MCF 10A (cell line): Measurements from ENCODE around the gene ZNF648. TPM values are rescaled to one million over a fixed set of nuclear protein-coding genes. Genes with fewer than 3 reads are reported as not detected.
"Not testable (repeated sequence)": the region's sequence is repeated elsewhere in the genome, so short reads cannot be mapped to it uniquely, and the experiment has no call there.

ENCODE experiments used
- BruUV-seq: library from RNA; stranded (reverse); fragments of 400-500 nt; replicated peaks from 2 replicates; lab custom pipeline; 2021; lab: Mats Ljungman, UMichigan
- CTCF ChIA-PET: fragments of 300-600 bp; sonication (Branson Sonifier 250); formaldehyde crosslinking; extraction: SDS; loops from one replicate; lab custom pipeline; 2021; ENCODE audit warnings: antibody characterized with exemption, inconsistent platforms; lab: Yijun Ruan, JAX
- POLR2A ChIA-PET: fragments of 300-600, 350-650 bp; sonication (Branson Sonifier 250); formaldehyde crosslinking; extraction: SDS; loops from one replicate; lab custom pipeline; 2020; ENCODE audit warnings: antibody characterized with exemption, inconsistent platforms; lab: Yijun Ruan, JAX
- DNase-seq: peaks from one replicate; pipeline ENCODE4 v3.0.0-alpha.2; 2018; ENCODE audit not compliant: unreplicated experiment
- H3K27ac Mint-ChIP-seq: one replicate; pipeline ENCODE4 v1.8.0; 2022; ENCODE audit warnings: mild to moderate bottlenecking, low read depth, mixed read lengths; ENCODE audit not compliant: unreplicated experiment
- H3K27me3 Mint-ChIP-seq: one replicate; pipeline ENCODE4 v1.8.0; 2022; ENCODE audit warnings: mixed read lengths; ENCODE audit not compliant: insufficient read depth, unreplicated experiment
- H3K36me3 Mint-ChIP-seq: one replicate; pipeline ENCODE4 v1.8.0; 2022; ENCODE audit warnings: mild to moderate bottlenecking, moderate library complexity, mixed read lengths; ENCODE audit not compliant: insufficient read depth, unreplicated experiment
- H3K4me1 Mint-ChIP-seq: one replicate; pipeline ENCODE4 v1.8.0; 2022; ENCODE audit warnings: mixed read lengths; ENCODE audit not compliant: insufficient read depth, unreplicated experiment
- H3K4me3 Mint-ChIP-seq: one replicate; pipeline ENCODE4 v1.8.0; 2022; ENCODE audit warnings: mild to moderate bottlenecking, moderate library complexity, mixed read lengths; ENCODE audit not compliant: unreplicated experiment
- H3K9me3 Mint-ChIP-seq: one replicate; pipeline ENCODE4 v1.8.0; 2022; ENCODE audit warnings: mixed read lengths; ENCODE audit not compliant: unreplicated experiment
- intact Hi-C: fragments of 100-400 bp; cut with micrococcal nuclease; formaldehyde crosslinking; loops from 2 replicates; pipeline ENCODE4 v1.14.1; 2022
- total RNA-seq: library from RNA; stranded (reverse); gene quantifications from 2 replicates; pipeline ENCODE4 v1.2.3, GENCODE V29; 2022
- TF ChIP-seq, protein P1 (sequence below): fragments of 200-600 bp; IDR thresholded peaks from one replicate; pipeline ENCODE4 v1.8.0; 2022; ENCODE audit warnings: antibody characterized with exemption, mild to moderate bottlenecking; ENCODE audit not compliant: unreplicated experiment

The ZNF648 gene
- total RNA-seq, 1 experiment from 2014 or later: not detected

DNA sequence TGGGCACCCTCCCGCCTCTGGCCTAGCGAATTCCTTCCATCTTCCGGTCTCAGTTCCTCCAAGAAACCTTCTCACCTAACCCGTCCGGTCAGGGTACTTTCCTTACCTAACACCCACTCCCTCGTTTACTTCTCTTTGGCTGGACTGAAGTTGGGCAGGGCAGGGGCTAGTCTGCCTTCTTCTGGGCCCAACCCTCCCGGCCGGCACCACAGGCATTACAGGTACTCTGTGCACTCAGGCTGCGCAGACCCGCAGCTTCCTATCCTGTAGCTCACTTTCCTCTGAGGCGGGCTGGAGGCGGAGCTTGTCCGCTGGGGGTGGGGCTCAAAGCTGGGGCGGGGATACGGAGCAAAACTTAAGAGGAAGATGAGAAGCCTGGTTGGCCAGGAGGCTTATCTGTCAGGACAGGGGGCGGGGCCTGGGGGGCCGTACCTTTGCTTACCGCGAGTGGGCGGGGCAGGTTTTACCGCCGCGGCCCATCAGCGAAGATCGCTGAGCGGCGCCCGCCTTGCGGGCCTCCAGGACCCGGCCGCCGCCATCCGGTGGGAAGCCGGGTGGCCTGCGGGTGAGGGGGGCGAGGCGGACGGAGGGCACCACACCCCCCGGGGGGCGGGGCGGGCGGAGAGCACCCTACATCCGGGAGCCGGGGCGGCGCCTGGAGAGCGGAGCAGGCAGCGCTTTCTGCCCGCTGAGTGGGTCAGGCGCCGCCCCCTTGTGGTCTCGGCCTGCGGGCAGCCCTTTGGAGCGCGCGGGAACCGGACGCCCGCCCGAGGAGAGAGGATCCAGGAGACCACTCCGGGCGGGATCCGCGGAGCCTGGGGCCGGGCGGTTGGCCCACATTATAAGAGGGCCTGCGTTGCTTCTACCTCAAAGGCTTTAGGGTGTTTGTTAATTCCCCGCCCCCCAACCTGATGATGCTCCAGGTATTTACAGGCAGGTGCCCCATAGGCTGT lies 31.9 kb downstream of the ZNF648 start:
- peaks cover 10% of the 10 kb centered on the region for H3K4me1 Mint-ChIP-seq
- intact Hi-C loops: no loop called here
- peak overlapping the region; percentile 91 for H3K27ac Mint-ChIP-seq
- H3K36me3 Mint-ChIP-seq: no peaks in the 10 kb centered on the region
- H3K9me3 Mint-ChIP-seq: no peaks in the 10 kb centered on the region
- no peaks in the 10 kb centered on the region for H3K27me3 Mint-ChIP-seq
- TF ChIP-seq, protein P1, sequence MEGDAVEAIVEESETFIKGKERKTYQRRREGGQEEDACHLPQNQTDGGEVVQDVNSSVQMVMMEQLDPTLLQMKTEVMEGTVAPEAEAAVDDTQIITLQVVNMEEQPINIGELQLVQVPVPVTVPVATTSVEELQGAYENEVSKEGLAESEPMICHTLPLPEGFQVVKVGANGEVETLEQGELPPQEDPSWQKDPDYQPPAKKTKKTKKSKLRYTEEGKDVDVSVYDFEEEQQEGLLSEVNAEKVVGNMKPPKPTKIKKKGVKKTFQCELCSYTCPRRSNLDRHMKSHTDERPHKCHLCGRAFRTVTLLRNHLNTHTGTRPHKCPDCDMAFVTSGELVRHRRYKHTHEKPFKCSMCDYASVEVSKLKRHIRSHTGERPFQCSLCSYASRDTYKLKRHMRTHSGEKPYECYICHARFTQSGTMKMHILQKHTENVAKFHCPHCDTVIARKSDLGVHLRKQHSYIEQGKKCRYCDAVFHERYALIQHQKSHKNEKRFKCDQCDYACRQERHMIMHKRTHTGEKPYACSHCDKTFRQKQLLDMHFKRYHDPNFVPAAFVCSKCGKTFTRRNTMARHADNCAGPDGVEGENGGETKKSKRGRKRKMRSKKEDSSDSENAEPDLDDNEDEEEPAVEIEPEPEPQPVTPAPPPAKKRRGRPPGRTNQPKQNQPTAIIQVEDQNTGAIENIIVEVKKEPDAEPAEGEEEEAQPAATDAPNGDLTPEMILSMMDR: peak; percentile 42
- CTCF ChIA-PET: interaction anchor here (0.5 to 2.0 kb wide), 12 partner anchors 10 to 1197 kb away, joined by 3 to 7 read pairs (median 3); no protein-coding TSS in a partner anchor
- POLR2A ChIA-PET: interaction anchor here (0.6 to 3.3 kb wide), 17 partner anchors 9 to 973 kb away, joined by 3 to 17 read pairs (median 4); no protein-coding TSS in a partner anchor
- H3K4me3 Mint-ChIP-seq: peak overlapping the region; percentile 85
- BruUV-seq: no TSS peak
- peak; percentile 99 for DNase-seq

DNA sequence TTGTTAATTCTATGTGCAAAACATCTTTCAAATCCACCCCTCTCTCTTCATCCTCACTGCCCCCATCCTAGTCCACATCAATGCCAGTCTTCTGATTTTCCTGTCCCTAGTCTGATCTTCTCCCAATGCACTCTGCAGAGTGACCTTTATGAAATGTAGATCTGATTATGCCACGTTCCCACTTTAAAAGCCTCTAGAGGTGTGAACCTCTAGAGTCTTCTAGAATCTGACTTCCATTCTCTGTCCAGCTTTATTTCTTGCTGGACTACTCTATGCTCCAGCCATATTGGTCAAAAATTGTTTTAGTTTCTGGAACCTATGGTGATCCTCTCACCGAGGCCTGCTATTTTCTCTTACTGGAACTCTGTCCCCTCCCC lies 32.5 kb downstream of the ZNF648 start:
- peaks cover 10% of the 10 kb centered on the region for H3K4me1 Mint-ChIP-seq
- ChIA-PET POLR2A (interaction anchor here (0.7 to 3.3 kb wide), 15 partner anchors 9 to 778 kb away, joined by 3 to 17 read pairs (median 4); no protein-coding TSS in a partner anchor), CTCF (interaction anchor here (0.6 to 1.8 kb wide), 11 partner anchors 11 to 844 kb away, joined by 3 to 7 read pairs (median 4); no protein-coding TSS in a partner anchor)
- no TSS peak for BruUV-seq
- DNase-seq: no peak
- H3K27me3 Mint-ChIP-seq: no peaks in the 10 kb centered on the region
- intact Hi-C loops: no loop called here
- H3K27ac Mint-ChIP-seq: peak overlapping the region; percentile 91
- TF ChIP-seq, protein P1: no peak
- peak overlapping the region; percentile 85 for H3K4me3 Mint-ChIP-seq
- no peaks in the 10 kb centered on the region for H3K36me3 Mint-ChIP-seq
- no peaks in the 10 kb centered on the region for H3K9me3 Mint-ChIP-seq

GRCh38 chr1:182015360-182015759 lies 46.2 kb downstream of the ZNF648 start:
- no peaks in the 10 kb centered on the region for H3K4me1 Mint-ChIP-seq
- peaks cover 7% of the 10 kb centered on the region for H3K9me3 Mint-ChIP-seq
- TF ChIP-seq, protein P1: no peak
- no peaks in the 10 kb centered on the region for H3K36me3 Mint-ChIP-seq
- intact Hi-C loops: no loop called here
- ChIA-PET CTCF (interaction anchor here (0.8 kb wide), 1 partner anchor 411 kb away, joined by 3 read pairs; no protein-coding TSS in a partner anchor), POLR2A (interaction anchor here (0.7 to 1.3 kb wide), 3 partner anchors 18 to 22 kb away, joined by 3 read pairs; no protein-coding TSS in a partner anchor)
- BruUV-seq: no TSS peak
- H3K4me3 Mint-ChIP-seq: no peak overlapping the region
- DNase-seq: no peak
- no peaks in the 10 kb centered on the region for H3K27me3 Mint-ChIP-seq
- no peak overlapping the region for H3K27ac Mint-ChIP-seq

DNA sequence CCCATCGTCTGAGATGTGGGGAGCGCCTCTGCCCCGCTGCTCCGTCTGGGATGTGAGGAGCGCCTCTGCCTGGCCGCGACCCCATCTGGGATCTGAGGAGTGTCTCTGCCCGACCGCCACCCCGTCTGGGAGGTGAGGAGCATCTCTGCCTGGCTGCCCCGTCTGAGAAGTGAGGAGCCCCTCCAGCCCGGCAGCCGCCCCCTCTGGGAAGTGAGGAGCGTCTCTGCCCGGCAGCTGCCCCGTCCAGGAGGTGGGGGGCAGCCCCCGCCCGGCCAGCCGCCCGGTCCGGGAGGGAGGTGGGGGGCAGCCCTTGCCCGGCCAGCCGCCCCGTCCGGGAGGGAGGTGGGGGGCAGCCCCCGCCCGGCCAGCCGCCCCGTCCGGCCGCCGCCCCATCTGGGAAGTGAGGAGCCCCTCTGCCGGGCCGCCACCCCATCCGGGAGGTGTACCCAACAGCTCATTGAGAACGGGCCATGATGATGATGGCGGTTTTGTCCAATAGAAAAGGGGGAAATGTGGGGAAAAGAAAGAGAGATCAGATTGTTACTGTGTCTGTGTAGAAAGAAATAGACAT lies 50.6 kb downstream of the ZNF648 start:
- H3K27me3 Mint-ChIP-seq, BruUV-seq, H3K27ac Mint-ChIP-seq: not testable (repeated sequence)

DNA sequence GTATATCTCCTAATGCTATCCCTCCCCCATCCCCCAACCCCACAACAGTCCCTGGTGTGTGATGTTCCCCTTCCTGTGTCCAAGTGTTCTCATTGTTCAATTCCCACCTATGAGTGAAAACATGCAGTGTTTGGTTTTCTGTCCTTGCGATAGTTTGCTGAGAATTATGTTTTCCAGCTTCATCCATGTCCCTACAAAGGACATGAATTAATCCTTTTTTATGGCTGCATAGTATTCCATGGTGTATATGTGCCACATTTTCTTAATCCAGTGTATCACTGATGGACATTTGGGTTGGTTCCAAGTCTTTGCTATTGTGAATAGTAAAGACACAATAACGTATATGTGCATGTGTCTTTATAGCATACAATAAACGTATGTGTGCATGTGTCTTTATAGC lies 56.1 kb downstream of the ZNF648 start:
- H3K9me3 Mint-ChIP-seq, DNase-seq, H3K4me1 Mint-ChIP-seq, H3K4me3 Mint-ChIP-seq, BruUV-seq, CTCF ChIA-PET, H3K27ac Mint-ChIP-seq, intact Hi-C loops, H3K36me3 Mint-ChIP-seq, POLR2A ChIA-PET: not testable (repeated sequence)
- H3K27me3 Mint-ChIP-seq: peaks cover 12% of the 10 kb centered on the region

More for the DNA sequence above, 50.6 kb downstream of the ZNF648 start:
- CTCF ChIA-PET, intact Hi-C loops, H3K36me3 Mint-ChIP-seq, H3K9me3 Mint-ChIP-seq, POLR2A ChIA-PET, DNase-seq, H3K4me3 Mint-ChIP-seq, H3K4me1 Mint-ChIP-seq: not testable (repeated sequence)
